ENCODE measurements around the gene AK8. TPM values are rescaled to one million over a fixed set of nuclear protein-coding genes. Genes with fewer than 3 reads are reported as not detected.

Gene AK8
- total RNA-seq, 4 donors from 2014 or later: 1.4 to 3.7 (median 1.8) TPM

DNA sequence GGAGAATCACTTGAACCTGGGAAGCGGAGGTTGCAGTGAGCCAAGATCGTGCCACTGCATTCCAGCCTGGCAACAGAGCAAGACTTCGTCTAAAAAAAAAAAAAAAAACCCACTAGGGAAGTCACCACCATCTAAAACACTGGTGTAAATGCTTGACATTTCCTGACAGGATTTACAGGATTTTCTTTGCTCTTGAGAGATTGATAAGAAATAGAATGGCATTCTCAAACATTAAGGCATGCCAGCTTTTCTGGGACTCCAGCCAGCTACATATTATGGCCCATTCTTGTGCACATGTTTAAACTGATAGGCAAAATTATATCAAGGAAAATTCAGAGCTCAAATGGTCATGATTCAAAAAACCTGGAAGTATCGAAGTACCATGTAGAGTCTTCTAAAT, 179.1 kb downstream of the AK8 start:
- H3K36me3 ChIP-seq: no peaks in the 10 kb centered on the region
- H3K9me3 ChIP-seq: no peaks in the 10 kb centered on the region
- TF ChIP-seq, protein P1, sequence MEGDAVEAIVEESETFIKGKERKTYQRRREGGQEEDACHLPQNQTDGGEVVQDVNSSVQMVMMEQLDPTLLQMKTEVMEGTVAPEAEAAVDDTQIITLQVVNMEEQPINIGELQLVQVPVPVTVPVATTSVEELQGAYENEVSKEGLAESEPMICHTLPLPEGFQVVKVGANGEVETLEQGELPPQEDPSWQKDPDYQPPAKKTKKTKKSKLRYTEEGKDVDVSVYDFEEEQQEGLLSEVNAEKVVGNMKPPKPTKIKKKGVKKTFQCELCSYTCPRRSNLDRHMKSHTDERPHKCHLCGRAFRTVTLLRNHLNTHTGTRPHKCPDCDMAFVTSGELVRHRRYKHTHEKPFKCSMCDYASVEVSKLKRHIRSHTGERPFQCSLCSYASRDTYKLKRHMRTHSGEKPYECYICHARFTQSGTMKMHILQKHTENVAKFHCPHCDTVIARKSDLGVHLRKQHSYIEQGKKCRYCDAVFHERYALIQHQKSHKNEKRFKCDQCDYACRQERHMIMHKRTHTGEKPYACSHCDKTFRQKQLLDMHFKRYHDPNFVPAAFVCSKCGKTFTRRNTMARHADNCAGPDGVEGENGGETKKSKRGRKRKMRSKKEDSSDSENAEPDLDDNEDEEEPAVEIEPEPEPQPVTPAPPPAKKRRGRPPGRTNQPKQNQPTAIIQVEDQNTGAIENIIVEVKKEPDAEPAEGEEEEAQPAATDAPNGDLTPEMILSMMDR (IDR thresholded peaks at IDR 0.05): no peak
- TF ChIP-seq POLR2AphosphoS5 (IDR thresholded peaks at IDR 0.05) (no peak), EP300 (IDR thresholded peaks at IDR 0.05) (no peak), POLR2A (IDR thresholded peaks at IDR 0.05) (no peak)
- no peak for DNase-seq (ENCODE audit: low spot score in 2 of 2)
- H3K4me3 ChIP-seq: no peak overlapping the region
- WGBS: 23% methylated on average over 4 of the region's 4 CpGs
- no peak overlapping the region for H3K27ac ChIP-seq
- no peaks in the 10 kb centered on the region for H3K4me1 ChIP-seq
- H3K27me3 ChIP-seq: no peaks in the 10 kb centered on the region

DNA sequence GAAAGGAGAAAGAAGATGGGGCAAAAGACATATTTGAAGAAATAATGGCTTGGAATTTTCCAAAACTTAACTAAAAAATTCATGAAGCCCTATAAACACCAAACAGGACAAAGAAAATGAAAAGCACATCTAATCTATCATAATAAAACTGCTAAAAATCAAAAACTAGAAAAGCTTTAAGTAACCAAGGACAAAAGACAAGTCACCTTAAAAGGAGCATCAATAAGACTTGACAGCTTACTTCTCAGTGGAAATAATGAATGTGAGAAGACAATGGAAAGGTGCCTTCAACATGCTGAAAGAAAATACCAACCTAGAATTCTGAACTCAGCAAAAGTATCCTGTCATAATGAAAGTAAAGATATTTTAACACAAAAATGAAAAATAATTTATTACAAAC, 180.9 kb downstream of the AK8 start:
- no peak overlapping the region for H3K4me3 ChIP-seq
- no peaks in the 10 kb centered on the region for H3K9me3 ChIP-seq
- no peak for DNase-seq (ENCODE audit: low spot score in 2 of 2)
- H3K36me3 ChIP-seq: no peaks in the 10 kb centered on the region
- no peaks in the 10 kb centered on the region for H3K4me1 ChIP-seq
- no peak overlapping the region for H3K27ac ChIP-seq
- no peaks in the 10 kb centered on the region for H3K27me3 ChIP-seq
- TF ChIP-seq POLR2AphosphoS5 (IDR thresholded peaks at IDR 0.05) (no peak), POLR2A (IDR thresholded peaks at IDR 0.05) (no peak), EP300 (IDR thresholded peaks at IDR 0.05) (no peak)
- TF ChIP-seq, protein P1 (IDR thresholded peaks at IDR 0.05): no peak

- no peaks in the 10 kb centered on the region for H3K4me1 ChIP-seq
- WGBS: 24% methylated on average over 2 of the region's 2 CpGs
- H3K36me3 ChIP-seq: peaks cover 24% of the 10 kb centered on the region
- no peak overlapping the region for H3K4me3 ChIP-seq
- H3K9me3 ChIP-seq: no peaks in the 10 kb centered on the region
- no peak for DNase-seq (ENCODE audit: low spot score in 2 of 2)
- no peaks in the 10 kb centered on the region for H3K27me3 ChIP-seq
- no peak overlapping the region for H3K27ac ChIP-seq
- TF ChIP-seq EP300 (IDR thresholded peaks at IDR 0.05): no peak
- TF ChIP-seq, protein P1 (IDR thresholded peaks at IDR 0.05): no peak
- TF ChIP-seq POLR2AphosphoS5 (IDR thresholded peaks at IDR 0.05): no peak
- no peak for TF ChIP-seq POLR2A (IDR thresholded peaks at IDR 0.05)
Measured at GRCh38 chr9:132694144-132694543, 183.9 kb downstream of the AK8 start.

GRCh38 chr9:132690696-132691095, 187.4 kb downstream of the AK8 start:
- 73% methylated on average over 1 of the region's 1 CpG for WGBS
- Histone ChIP-seq H3K4me1 (no peaks in the 10 kb centered on the region), H3K27me3 (no peaks in the 10 kb centered on the region), H3K36me3 (peaks cover 57% of the 10 kb centered on the region), H3K4me3 (no peak overlapping the region), H3K27ac (no peak overlapping the region), H3K9me3 (no peaks in the 10 kb centered on the region)
- no peak for DNase-seq (ENCODE audit: low spot score in 2 of 2)
- TF ChIP-seq, protein P1 (IDR thresholded peaks at IDR 0.05): no peak
- no peak for TF ChIP-seq POLR2AphosphoS5 (IDR thresholded peaks at IDR 0.05)
- TF ChIP-seq EP300 (IDR thresholded peaks at IDR 0.05): no peak
- no peak for TF ChIP-seq POLR2A (IDR thresholded peaks at IDR 0.05)

DNA sequence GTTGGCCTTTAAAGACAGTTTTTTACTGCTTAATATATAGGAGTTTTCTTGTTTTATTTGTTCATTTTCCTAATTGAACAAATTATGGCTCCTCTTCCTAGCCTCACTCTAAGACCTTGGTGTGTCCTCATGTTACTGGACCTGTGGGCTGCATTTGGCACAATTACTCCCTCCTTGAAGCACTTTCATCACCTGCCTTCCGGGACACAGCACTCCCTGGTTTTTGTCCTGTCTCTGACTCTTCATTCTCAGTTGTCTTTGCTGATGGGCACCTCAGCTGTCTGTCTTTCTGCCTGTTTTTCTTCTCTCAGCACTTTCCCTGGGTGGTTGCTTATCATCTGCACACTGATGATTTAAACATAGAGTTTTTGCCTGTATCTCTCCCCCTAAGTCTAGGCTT, 194.2 kb downstream of the AK8 start:
- no peaks in the 10 kb centered on the region for H3K9me3 ChIP-seq
- no peak overlapping the region for H3K27ac ChIP-seq
- no peaks in the 10 kb centered on the region for H3K27me3 ChIP-seq
- H3K4me1 ChIP-seq: no peaks in the 10 kb centered on the region
- WGBS: 88% methylated on average over 1 of the region's 1 CpG
- H3K36me3 ChIP-seq: peaks cover 76% of the 10 kb centered on the region
- no peak for DNase-seq (ENCODE audit: low spot score in 2 of 2)
- no peak for TF ChIP-seq POLR2A (IDR thresholded peaks at IDR 0.05)
- H3K4me3 ChIP-seq: no peak overlapping the region

DNA sequence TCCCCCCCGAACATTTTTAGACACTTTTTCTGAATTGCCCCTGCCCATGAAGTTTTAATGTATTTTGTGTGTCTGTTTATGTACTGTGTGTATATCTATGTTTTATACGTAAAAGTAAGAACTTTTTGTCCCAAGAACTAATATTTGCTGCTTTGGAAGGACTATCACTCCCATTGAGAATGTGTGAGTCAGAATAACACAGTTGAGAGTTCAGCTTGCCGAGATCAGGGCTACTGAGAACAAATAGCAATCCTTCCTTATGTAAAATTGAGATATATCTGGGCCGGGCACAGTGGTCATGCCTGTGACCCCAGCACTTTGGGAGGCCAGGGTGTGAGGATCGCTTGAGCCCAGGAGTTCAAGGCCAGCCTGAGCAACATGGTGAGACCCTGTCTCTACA, 196.5 kb downstream of the AK8 start:
- Histone ChIP-seq H3K4me3 (no peak overlapping the region), H3K27ac (no peak overlapping the region), H3K9me3 (no peaks in the 10 kb centered on the region), H3K4me1 (no peaks in the 10 kb centered on the region), H3K36me3 (peaks cover 66% of the 10 kb centered on the region), H3K27me3 (no peaks in the 10 kb centered on the region)
- WGBS: 77% methylated on average over 5 of the region's 5 CpGs
- no peak for DNase-seq (ENCODE audit: low spot score in 2 of 2)
- TF ChIP-seq POLR2A (IDR thresholded peaks at IDR 0.05): no peak
- TF ChIP-seq, protein P1 (IDR thresholded peaks at IDR 0.05): no peak
- TF ChIP-seq POLR2AphosphoS5 (IDR thresholded peaks at IDR 0.05): no peak
- TF ChIP-seq EP300 (IDR thresholded peaks at IDR 0.05): no peak
